ENCODE measurements around the gene TTLL11.

Gene TTLL11

GRCh38 chr9:122058051-122058450 is 35.1 kb downstream of the TTLL11 start:
- no peak for TF ChIP-seq PAX5 (IDR thresholded peaks at IDR 0.05; ENCODE audit: insufficient read depth, low read length, severe bottlenecking)
- TF ChIP-seq POU2F2 (IDR thresholded peaks at IDR 0.05; ENCODE audit: low read depth, low read length): no peak
- no peak for TF ChIP-seq SPI1 (IDR thresholded peaks at IDR 0.05; ENCODE audit: low read depth, low read length)
- no peak for TF ChIP-seq POLR2AphosphoS5 (IDR thresholded peaks at IDR 0.05; ENCODE audit: low read depth, low read length)
- TF ChIP-seq TAF1 (IDR thresholded peaks at IDR 0.05; ENCODE audit: low read depth, low read length): no peak
- no peak for TF ChIP-seq POLR2A (IDR thresholded peaks at IDR 0.05; ENCODE audit: low read depth, low read length)
- FAIRE-seq (no peak), DNase-seq (ENCODE audit: insufficient read length, low spot score) (no peak)

GRCh38 chr9:122057211-122057610 is 35.9 kb downstream of the TTLL11 start:
- FAIRE-seq (no peak), DNase-seq (ENCODE audit: insufficient read length, low spot score) (no peak)
- no peak for TF ChIP-seq POLR2AphosphoS5 (IDR thresholded peaks at IDR 0.05; ENCODE audit: low read depth, low read length)
- no peak for TF ChIP-seq POU2F2 (IDR thresholded peaks at IDR 0.05; ENCODE audit: low read depth, low read length)
- no peak for TF ChIP-seq POLR2A (IDR thresholded peaks at IDR 0.05; ENCODE audit: low read depth, low read length)
- TF ChIP-seq SPI1 (IDR thresholded peaks at IDR 0.05; ENCODE audit: low read depth, low read length): no peak
- no peak for TF ChIP-seq PAX5 (IDR thresholded peaks at IDR 0.05; ENCODE audit: insufficient read depth, low read length, severe bottlenecking)
- TF ChIP-seq TAF1 (IDR thresholded peaks at IDR 0.05; ENCODE audit: low read depth, low read length): no peak

GRCh38 chr9:122056484-122056883 is 36.6 kb downstream of the TTLL11 start:
- FAIRE-seq (no peak), DNase-seq (ENCODE audit: insufficient read length, low spot score) (no peak)
- no peak for TF ChIP-seq POLR2AphosphoS5 (IDR thresholded peaks at IDR 0.05; ENCODE audit: low read depth, low read length)
- no peak for TF ChIP-seq PAX5 (IDR thresholded peaks at IDR 0.05; ENCODE audit: insufficient read depth, low read length, severe bottlenecking)

GRCh38 chr9:122055701-122056100 is 37.4 kb downstream of the TTLL11 start:
- DNase-seq (ENCODE audit: insufficient read length, low spot score) (no peak), FAIRE-seq (no peak)
- TF ChIP-seq POLR2A (IDR thresholded peaks at IDR 0.05; ENCODE audit: low read depth, low read length) (no peak), POU2F2 (IDR thresholded peaks at IDR 0.05; ENCODE audit: low read depth, low read length) (no peak), SPI1 (IDR thresholded peaks at IDR 0.05; ENCODE audit: low read depth, low read length) (no peak), POLR2AphosphoS5 (IDR thresholded peaks at IDR 0.05; ENCODE audit: low read depth, low read length) (no peak), PAX5 (IDR thresholded peaks at IDR 0.05; ENCODE audit: insufficient read depth, low read length, severe bottlenecking) (no peak), TAF1 (IDR thresholded peaks at IDR 0.05; ENCODE audit: low read depth, low read length) (no peak)

GRCh38 chr9:122053567-122054350 is 39.3 kb downstream of the TTLL11 start:
- no peak for FAIRE-seq
- TF ChIP-seq POLR2AphosphoS5 (IDR thresholded peaks at IDR 0.05; ENCODE audit: low read depth, low read length) (no peak), SPI1 (IDR thresholded peaks at IDR 0.05; ENCODE audit: low read depth, low read length) (no peak), POU2F2 (IDR thresholded peaks at IDR 0.05; ENCODE audit: low read depth, low read length) (no peak), PAX5 (IDR thresholded peaks at IDR 0.05; ENCODE audit: insufficient read depth, low read length, severe bottlenecking) (no peak), TAF1 (IDR thresholded peaks at IDR 0.05; ENCODE audit: low read depth, low read length) (no peak), POLR2A (IDR thresholded peaks at IDR 0.05; ENCODE audit: low read depth, low read length) (no peak)
- DNase-seq (ENCODE audit: insufficient read length, low spot score): no peak

GRCh38 chr9:122053064-122053463 is 40.0 kb downstream of the TTLL11 start:
- TF ChIP-seq SPI1 (IDR thresholded peaks at IDR 0.05; ENCODE audit: low read depth, low read length) (no peak), POU2F2 (IDR thresholded peaks at IDR 0.05; ENCODE audit: low read depth, low read length) (no peak), POLR2A (IDR thresholded peaks at IDR 0.05; ENCODE audit: low read depth, low read length) (no peak), TAF1 (IDR thresholded peaks at IDR 0.05; ENCODE audit: low read depth, low read length) (no peak), PAX5 (IDR thresholded peaks at IDR 0.05; ENCODE audit: insufficient read depth, low read length, severe bottlenecking) (no peak), POLR2AphosphoS5 (IDR thresholded peaks at IDR 0.05; ENCODE audit: low read depth, low read length) (no peak)
- DNase-seq (ENCODE audit: insufficient read length, low spot score): no peak
- no peak for FAIRE-seq

GRCh38 chr9:122051351-122052321 is 41.5 kb downstream of the TTLL11 start:
- DNase-seq (ENCODE audit: insufficient read length, low spot score) (no peak), FAIRE-seq (no peak)
- TF ChIP-seq SPI1 (IDR thresholded peaks at IDR 0.05; ENCODE audit: low read depth, low read length) (peak; percentile 50; the same call in 1 of the 2 replicates), POU2F2 (IDR thresholded peaks at IDR 0.05; ENCODE audit: low read depth, low read length) (peak; percentile 77; the same call in 1 of the 2 replicates), PAX5 (IDR thresholded peaks at IDR 0.05; ENCODE audit: insufficient read depth, low read length, severe bottlenecking) (no peak), POLR2A (IDR thresholded peaks at IDR 0.05; ENCODE audit: low read depth, low read length) (no peak), TAF1 (IDR thresholded peaks at IDR 0.05; ENCODE audit: low read depth, low read length) (no peak), POLR2AphosphoS5 (IDR thresholded peaks at IDR 0.05; ENCODE audit: low read depth, low read length) (no peak)

GRCh38 chr9:122050167-122050566 is 42.9 kb downstream of the TTLL11 start:
- no peak for DNase-seq (ENCODE audit: insufficient read length, low spot score)

GRCh38 chr9:122042056-122042455 is 51.1 kb downstream of the TTLL11 start:
- DNase-seq (ENCODE audit: insufficient read length, low spot score): no peak
- FAIRE-seq: no peak
- TF ChIP-seq TAF1 (IDR thresholded peaks at IDR 0.05; ENCODE audit: low read depth, low read length) (no peak), POLR2A (IDR thresholded peaks at IDR 0.05; ENCODE audit: low read depth, low read length) (no peak), PAX5 (IDR thresholded peaks at IDR 0.05; ENCODE audit: insufficient read depth, low read length, severe bottlenecking) (no peak), POLR2AphosphoS5 (IDR thresholded peaks at IDR 0.05; ENCODE audit: low read depth, low read length) (no peak), SPI1 (IDR thresholded peaks at IDR 0.05; ENCODE audit: low read depth, low read length) (no peak), POU2F2 (IDR thresholded peaks at IDR 0.05; ENCODE audit: low read depth, low read length) (no peak)

More at GRCh38 chr9:122050167-122050566, 42.9 kb downstream of the TTLL11 start:
- FAIRE-seq: no peak
- TF ChIP-seq TAF1 (IDR thresholded peaks at IDR 0.05; ENCODE audit: low read depth, low read length): no peak
- no peak for TF ChIP-seq POLR2AphosphoS5 (IDR thresholded peaks at IDR 0.05; ENCODE audit: low read depth, low read length)
- no peak for TF ChIP-seq POU2F2 (IDR thresholded peaks at IDR 0.05; ENCODE audit: low read depth, low read length)
- TF ChIP-seq POLR2A (IDR thresholded peaks at IDR 0.05; ENCODE audit: low read depth, low read length): no peak
- TF ChIP-seq PAX5 (IDR thresholded peaks at IDR 0.05; ENCODE audit: insufficient read depth, low read length, severe bottlenecking): no peak
- no peak for TF ChIP-seq SPI1 (IDR thresholded peaks at IDR 0.05; ENCODE audit: low read depth, low read length)

All from GM12891 (cell line).